A673 (cell line): ENCODE results near the gene OR52A1.

Source experiments
- EZH2 ChIP-seq: fragments of 200-600 bp; sonication (generic); IDR thresholded peaks from 2 replicates; pipeline ENCODE4 v1.6.1; 2017; ENCODE audit warnings: borderline replicate concordance, low read depth, mild to moderate bottlenecking, mixed read lengths, antibody characterized with exemption, low read length; ENCODE audit not compliant: poor library complexity, severe bottlenecking
- TF ChIP-seq, protein P1 (sequence below): fragments of 300-800, 200-600 bp; sonication (generic); conservative IDR thresholded peaks from 2 replicates; pipeline ENCODE4 v1.5.1; 2017; ENCODE audit warnings: low read depth, mild to moderate bottlenecking, antibody characterized with exemption, low read length, moderate library complexity, mixed read lengths

DNA sequence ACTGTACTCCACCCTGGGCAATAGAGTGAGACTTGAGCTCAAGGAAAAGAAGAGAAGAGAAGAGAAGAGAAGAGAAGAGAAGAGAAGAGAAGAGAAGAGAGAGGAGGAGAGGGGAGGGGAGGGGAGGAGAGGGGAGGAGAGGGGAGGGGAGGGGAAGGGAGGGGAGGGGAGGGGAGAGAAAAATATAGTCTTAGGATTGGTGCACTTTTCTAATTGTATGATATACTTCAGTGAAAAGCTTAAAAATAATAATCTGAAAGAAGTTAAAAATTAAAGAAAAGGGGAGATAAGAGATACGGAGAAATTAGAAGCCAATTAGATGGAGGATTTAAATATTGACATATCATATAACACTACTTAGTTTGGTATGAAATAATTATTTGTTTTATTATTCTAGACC is 35.7 kb downstream of the OR52A1 start:
- TF ChIP-seq, protein P1, sequence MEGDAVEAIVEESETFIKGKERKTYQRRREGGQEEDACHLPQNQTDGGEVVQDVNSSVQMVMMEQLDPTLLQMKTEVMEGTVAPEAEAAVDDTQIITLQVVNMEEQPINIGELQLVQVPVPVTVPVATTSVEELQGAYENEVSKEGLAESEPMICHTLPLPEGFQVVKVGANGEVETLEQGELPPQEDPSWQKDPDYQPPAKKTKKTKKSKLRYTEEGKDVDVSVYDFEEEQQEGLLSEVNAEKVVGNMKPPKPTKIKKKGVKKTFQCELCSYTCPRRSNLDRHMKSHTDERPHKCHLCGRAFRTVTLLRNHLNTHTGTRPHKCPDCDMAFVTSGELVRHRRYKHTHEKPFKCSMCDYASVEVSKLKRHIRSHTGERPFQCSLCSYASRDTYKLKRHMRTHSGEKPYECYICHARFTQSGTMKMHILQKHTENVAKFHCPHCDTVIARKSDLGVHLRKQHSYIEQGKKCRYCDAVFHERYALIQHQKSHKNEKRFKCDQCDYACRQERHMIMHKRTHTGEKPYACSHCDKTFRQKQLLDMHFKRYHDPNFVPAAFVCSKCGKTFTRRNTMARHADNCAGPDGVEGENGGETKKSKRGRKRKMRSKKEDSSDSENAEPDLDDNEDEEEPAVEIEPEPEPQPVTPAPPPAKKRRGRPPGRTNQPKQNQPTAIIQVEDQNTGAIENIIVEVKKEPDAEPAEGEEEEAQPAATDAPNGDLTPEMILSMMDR: no peak
- no peak for TF ChIP-seq EZH2
